HG02973 (cell line): ENCODE measurements around the gene POM121L12.

Source experiments
- ATAC-seq: cut with Tn5 transposase; IDR thresholded peaks from one replicate; pipeline ENCODE4 v1.9.1; 2021; ENCODE audit warnings: moderate library complexity; ENCODE audit not compliant: unreplicated experiment

Gene POM121L12

DNA sequence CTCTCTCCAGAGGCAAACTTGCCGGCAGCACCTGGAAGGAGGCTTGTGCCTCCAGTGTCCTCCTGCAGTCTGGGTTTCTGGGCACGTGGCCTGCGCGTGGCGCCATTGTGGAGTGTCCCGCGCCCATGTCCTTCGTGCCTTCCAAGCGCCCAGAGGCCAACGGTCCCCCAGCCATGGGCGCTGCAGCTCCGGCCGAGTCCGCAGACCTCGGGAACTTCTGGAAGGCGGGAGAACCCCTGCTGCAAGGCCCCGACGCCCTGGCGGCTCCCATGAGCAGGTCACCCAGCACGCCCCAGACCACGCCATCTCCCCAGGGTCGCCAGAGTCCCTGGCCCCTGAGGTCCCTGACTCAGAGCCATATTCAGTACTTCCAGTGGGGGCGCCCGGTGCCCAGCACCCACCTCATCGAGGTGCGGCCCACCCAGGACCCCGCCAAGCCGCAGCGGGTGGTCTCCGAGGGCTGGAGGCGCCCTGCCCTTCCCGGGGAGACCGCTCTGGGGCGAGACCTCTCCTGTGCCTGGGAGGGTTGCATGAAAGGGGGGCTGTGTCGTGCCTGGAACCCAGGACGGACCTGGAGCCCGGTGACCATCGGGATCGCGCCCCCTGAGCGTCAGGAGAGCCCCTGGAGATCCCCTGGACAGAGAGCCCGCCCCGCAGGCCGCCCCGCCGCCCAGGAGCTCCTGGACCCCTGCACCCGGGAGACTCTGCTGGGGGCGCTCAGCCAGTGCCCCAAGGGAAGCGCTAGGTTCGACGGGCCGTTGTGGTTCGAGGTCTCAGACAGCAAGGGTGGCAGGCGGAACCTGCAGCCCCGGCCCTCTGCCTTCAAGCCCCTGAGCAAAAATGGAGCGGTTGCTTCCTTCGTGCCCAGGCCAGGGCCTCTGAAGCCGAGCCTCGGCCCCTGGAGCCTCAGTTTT lies at the start of gene POM121L12:
Gene POM121L12, plus strand, starts transcription at position 135 of the 914 bp plus-strand sequence. Its CDS starts 39 bp downstream, at position 174.
- ATAC-seq: no peak

DNA sequence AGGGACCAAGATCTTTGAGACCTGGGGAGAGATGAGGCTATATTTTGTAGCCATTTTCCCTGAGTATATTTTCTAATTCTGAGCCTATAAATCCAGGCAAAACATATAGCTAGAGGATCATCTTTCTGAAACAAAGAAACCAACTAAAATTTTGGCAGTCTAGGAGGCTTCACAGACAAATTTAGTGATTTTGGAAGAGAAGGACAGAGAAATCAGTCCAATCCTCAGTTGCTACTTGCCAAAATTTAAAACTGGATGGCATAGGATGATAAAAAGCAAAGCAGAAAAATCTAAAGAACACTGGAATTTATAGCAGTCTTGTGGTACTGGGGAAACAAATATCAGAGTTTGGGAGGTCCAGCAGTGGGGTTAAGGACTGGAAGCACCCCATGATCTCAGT lies 43.4 kb upstream of the POM121L12 start:
- ATAC-seq: no peak

DNA sequence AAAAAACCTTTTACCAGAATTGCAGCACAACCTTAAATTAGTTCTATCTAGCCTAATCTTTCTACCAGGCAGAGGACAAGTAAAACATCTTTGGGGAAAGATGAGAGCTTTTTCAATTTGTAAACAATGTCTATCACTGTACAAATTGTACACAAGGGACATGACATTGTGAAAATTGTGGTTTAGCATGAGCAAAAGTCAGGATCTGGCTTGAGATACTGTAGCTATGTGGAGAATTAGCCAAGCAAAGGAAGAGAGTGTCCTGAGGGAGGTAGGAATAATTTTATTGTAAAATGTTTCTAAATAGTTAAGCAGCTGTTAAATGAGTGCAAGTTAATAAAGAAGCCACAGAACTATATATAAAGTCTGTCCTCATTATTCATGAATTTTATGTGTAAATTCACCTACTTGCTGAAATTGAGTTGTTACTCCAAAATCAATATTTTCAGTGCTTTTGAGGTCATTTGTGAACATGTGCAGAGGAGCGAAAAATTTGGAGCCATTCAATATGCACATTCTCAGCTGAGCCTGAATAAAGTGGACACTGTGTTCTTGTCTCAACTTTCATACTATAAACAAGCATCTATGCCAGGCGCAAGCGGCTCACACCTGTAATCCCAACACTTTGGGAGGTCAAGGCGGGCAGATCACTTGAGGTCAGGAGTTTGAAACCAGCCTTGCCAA lies 42.8 kb upstream of the POM121L12 start:
- no peak for ATAC-seq

DNA sequence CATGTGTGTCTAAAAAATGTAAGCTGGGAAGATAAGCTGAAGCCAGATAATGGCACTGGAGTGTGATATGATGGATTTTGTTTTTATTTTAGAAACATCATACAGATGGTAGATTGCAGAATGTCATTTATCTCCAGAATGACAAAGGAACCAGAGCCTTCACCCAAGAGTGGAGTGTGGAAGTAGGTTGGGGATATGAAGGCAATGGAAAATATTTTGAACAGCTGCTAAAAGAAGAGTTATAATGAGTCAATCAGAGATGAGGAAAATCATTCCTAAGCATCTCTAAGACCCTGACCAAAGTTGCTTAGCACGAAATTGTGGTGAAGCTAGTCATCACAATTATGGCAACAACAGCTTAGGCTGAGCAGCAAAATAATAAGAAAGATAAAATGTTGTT lies 39.8 kb upstream of the POM121L12 start:
- no peak for ATAC-seq

DNA sequence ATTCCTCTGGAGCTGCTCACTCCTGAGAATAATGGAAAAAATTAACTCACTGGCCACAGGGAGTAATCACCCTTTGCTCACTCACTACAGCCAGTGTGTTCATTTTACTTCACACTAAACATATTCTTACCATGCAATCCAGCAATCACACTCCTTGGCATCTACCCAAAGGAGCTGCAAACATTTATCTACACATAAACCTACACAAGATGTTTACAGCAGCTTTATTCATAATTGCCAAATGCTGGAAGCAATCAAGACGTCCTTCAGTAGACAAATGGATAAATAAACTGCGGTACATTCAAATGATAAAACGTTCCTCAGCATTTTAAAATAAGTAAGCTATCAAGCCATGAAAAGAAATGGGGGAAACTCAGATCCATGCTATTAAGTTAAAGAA lies 34.2 kb upstream of the POM121L12 start:
- no peak for ATAC-seq

DNA sequence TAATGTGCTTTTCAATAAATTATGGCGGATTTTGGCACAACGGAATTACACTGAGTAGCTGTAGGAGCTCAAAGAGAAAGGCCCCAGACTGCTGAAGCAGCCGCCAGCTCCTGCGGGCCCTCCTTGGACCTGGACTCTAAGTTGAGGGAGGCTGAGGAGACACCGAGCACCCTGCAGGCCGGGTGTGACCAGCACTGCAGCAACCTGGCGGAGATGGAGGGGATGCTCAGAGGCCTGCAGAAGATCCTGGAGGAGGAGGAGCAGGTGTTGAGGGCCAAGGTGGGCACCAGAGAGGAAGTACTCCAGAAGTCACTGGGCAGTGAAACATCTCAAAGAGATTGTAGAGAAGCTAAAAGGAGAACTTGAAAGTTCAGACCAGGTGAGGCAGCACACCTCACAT lies 33.0 kb upstream of the POM121L12 start:
- no peak for ATAC-seq

DNA sequence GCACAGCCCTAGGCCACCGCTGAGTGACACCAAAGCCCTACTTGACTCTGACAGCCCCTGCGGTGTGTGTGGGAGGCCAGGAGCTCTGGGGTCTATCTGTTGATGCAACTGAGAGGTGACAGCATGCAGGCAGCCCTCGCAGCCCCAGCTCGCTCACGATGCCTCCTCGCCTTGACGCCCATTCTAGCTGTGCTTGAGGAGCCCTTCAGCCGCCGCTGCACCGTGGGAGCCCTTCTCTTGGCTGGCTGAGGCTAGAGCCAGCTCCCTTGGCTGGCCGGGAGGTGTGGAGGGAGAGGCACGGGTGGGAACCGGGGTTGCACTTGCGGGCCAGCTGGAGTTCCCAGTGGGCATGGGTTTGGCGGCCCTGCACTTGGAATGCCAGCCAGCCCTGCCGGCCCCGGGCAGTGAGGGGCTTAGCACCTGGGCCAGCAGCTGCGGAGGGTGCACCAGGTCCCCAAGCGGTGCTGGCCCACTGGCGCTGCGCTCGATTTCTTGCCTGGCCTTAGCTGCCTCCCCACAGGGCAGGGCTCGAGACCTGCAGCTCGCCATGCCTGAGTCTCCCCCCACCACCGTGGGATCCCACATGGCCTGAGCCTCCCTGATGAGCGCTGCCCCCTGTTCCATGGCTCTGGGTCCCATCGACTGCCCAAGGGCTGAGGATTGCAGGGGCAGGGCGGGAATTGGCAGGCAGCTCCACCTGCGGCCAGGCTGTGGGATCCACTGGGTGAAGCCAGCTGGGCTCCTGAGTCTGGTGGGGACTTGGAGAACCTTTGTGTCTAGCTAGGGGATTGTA lies 31.6 kb upstream of the POM121L12 start:
- ATAC-seq: no peak

DNA sequence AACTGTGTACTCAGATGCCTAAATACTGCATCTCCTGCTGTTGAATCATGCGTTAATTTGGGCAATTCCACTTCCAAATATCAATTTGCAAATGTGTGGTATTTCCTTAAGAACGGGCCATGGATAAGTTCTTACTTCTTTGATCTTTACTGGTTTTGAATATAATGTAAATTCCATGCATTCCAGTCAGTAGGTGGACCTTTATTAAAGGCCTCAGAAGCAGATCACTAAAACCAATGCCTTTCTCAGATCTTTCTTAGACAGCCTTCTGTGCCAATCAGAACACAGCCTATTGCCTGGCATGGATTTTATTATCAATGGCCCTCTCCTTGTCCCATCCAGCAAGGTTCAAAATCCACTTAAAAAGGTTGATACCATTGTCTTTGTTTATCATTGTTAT lies 21.5 kb upstream of the POM121L12 start:
- no peak for ATAC-seq

DNA sequence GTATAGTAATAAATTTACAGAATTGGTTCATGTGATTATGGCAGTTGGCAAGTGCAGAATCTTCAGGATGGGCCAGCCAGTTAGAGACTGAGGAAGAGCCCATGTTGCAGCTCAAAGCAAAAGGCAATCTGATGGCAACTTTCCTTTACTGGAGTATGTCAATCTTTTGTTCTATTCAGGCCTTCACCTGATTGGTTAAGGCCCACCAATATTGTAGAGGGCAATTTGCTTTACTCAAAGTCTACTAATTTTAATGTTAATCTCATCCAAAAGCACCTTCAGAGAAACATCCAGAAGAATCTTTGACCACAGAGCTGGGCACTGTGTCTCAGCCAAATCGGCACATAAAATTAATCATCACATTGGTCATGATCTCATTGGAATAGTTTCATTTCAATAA lies 20.0 kb upstream of the POM121L12 start:
- no peak for ATAC-seq

DNA sequence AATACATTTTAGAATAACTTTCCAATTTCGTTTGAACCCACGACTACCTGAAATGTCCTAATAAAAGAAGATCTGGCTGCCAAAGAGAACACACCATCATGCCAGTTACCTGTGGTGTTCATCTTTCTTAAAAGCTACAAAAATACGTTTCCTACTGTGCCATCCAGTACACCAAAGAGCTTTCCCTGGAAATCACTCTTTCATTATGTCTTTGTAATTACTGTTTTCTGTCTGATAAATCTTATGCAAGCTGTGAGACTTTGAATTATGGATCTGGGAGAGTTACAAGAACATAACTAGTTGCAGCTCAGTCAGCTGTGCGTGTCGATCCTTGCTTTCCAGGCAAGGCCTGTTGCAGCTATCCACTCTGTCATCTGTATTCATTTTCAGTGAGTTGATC lies 12.5 kb upstream of the POM121L12 start:
- no peak for ATAC-seq

DNA sequence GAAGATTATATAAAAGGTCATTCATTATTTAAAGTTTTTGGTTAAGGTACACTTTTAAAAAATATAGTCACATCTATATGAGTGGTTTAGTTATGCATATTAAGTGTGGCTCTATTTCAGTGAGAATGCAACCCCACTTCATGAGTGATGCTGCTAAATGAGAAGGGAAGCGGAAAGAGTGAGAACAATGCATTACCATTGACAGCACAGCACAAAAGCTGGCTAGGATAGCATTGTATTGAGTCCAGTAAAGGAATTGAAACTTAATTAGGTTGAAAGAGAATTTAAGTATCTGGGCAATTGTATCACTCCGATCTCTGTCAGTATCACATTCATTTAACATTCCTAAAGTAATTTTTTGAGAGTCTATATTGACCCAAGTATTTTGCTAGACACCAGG lies 13.2 kb downstream of the POM121L12 start:
- ATAC-seq: no peak

DNA sequence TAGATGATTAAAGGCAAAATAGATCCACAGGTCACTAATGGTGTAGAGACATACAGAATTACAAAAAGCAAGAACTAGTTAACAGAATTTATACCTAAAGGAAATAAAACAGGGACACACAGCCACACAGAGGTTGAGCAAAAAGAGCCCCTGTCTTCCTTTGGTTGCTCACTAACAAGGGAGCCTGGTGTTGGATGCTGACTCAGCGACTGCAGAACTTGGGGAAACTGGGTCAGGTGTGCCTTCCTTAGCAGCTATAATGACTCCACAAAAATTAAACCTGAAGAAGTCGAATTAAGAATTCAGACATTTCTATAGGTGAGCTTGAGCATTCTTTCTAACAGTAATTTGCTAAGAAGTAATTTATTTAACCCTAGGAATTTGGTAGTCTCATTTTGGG lies 15.0 kb downstream of the POM121L12 start:
- ATAC-seq: no peak

DNA sequence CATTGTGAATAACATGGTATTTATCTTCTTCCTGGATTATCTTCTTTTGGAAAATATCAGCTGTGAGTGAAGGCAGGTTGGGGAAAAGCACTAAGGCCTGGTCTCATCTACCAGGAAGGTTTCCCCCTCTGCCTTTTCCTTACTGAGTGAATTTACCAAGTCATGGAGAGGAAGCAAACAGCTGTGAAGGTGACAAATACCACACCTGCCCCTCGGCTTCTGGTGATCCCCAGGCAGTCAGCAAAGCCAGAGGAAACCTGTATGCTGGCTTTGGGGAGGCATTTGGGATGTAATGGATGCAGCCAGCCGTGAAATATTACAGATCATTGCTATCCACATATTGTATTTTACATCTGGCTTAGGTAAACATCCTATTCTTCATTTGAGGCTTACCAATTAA lies 24.2 kb downstream of the POM121L12 start:
- ATAC-seq: no peak

DNA sequence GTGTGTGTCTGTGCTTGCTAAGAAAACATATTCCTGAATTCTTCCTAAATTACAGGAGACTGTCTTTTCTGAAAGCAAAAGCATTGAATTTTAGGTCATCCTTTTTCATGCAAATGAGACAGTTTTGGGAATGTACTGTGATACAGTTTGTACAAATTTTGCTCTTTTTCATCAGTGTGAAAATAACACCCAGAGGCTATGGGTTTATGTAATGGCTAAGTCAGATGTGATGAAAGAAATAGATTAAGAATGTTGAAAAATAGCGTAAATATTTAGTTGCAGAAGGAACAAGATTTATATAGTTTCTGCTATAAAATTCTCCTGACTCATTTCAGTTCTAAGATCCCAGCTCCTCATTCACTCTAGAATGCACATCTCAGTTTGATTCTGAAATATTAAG lies 24.6 kb downstream of the POM121L12 start:
- no peak for ATAC-seq

DNA sequence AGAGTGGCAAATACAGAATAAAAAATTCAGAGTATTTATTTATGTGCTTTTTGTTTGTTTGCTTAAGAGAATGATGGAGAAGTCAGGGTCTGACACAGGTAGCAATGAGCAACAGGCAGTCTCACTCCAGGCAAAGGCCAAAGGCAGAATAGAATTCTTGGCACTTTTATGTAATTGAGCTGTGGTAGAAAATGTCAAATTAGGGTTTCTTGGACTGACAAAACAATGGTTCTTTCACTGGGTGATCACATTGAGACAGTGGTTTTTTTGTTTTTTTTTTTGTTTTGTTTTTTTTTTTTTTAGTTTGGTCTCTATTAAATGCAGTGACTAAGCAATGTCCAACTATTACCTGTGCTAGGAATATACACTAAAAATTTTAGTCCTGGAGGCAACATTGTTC lies 27.4 kb downstream of the POM121L12 start:
- ATAC-seq: no peak

DNA sequence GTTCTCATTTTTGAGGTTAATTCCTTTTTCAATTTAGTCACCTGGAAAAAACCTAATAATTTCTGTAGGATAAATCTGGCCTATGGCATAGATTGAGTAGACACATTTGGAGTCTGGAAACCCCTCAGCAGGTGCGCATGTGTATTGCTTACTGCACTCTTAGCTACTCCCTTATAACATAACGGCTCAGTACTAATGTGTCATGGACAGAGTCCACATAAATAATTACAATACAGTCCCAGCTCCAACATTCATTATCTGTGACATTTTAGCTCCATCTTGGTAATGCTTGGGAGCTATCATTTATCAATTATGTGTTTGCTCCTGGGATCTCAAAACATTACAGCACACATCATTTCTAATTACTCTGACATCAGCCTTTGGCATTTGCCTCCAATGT lies 33.2 kb downstream of the POM121L12 start:
- no peak for ATAC-seq

DNA sequence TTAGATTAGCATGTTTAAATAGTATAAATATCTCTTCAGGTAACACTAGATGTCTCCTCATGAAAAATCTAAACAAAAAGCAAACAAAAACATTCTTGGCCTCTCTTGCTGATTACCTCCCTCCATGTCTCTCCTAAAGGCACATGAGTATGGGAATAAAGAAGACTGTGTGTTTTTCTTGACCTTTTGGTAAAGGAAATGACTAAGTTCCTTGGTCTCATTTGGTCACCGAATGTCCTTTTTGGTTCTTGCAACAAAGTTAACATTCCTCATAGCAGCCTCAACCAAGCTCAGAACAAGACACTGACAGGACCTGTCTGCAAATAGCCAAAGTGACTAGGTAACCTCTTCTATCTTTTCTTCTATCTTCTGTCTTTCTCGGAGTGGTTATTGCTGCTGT lies 35.5 kb downstream of the POM121L12 start:
- ATAC-seq: no peak
